GM21737 (cell line): ENCODE measurements around the gene RAD51C.
"Not testable (repeated sequence)": the region's sequence is repeated elsewhere in the genome, so short reads cannot be mapped to it uniquely, and the experiment has no call there.

ENCODE experiments used
- ATAC-seq: cut with Tn5 transposase; IDR thresholded peaks from one replicate; pipeline ENCODE4 v1.9.1; 2021; ENCODE audit warnings: mild to moderate bottlenecking, moderate library complexity; ENCODE audit not compliant: unreplicated experiment

The RAD51C gene

GRCh38 chr17:58680038-58680369 is 12.4 kb upstream of the RAD51C start:
- ATAC-seq: no peak

GRCh38 chr17:58684003-58684402 is 8.4 kb upstream of the RAD51C start:
- no peak for ATAC-seq

GRCh38 chr17:58684462-58684861 is 7.9 kb upstream of the RAD51C start:
- ATAC-seq: not testable (repeated sequence)

- ATAC-seq: no peak
Observed at GRCh38 chr17:58686980-58687379, 5.4 kb upstream of the RAD51C start.

- ATAC-seq: no peak
Observed at GRCh38 chr17:58688521-58688920, 3.9 kb upstream of the RAD51C start.

- not testable (repeated sequence) for ATAC-seq
Observed at GRCh38 chr17:58690033-58690432, 2.4 kb upstream of the RAD51C start.

GRCh38 chr17:58691701-58692238 is 632 bp upstream of the RAD51C start, which contains the start of gene TEX14:
TSS of gene TEX14 (minus strand) at chr17:58692045. CDS start at chr17:58652001, 40,044 bp downstream.
- no peak for ATAC-seq

- ATAC-seq: no peak
Observed at GRCh38 chr17:58693208-58693607, 806 bp downstream of the RAD51C start.

GRCh38 chr17:58693751-58694150 is 1.3 kb downstream of the RAD51C start:
- ATAC-seq: no peak

GRCh38 chr17:58694302-58694701 is 1.9 kb downstream of the RAD51C start:
- ATAC-seq: no peak

GRCh38 chr17:58694826-58695225 is 2.4 kb downstream of the RAD51C start:
- ATAC-seq: no peak

GRCh38 chr17:58699771-58700170 is 7.4 kb downstream of the RAD51C start:
- ATAC-seq: no peak

GRCh38 chr17:58702045-58702476 is 9.7 kb downstream of the RAD51C start:
- peak; percentile 73 for ATAC-seq

- ATAC-seq: no peak
Observed at GRCh38 chr17:58702708-58703107, 10.3 kb downstream of the RAD51C start.

- ATAC-seq: no peak
Observed at GRCh38 chr17:58703137-58703915, 10.9 kb downstream of the RAD51C start.

GRCh38 chr17:58703916-58704286 is 11.5 kb downstream of the RAD51C start:
- ATAC-seq: no peak

GRCh38 chr17:58706351-58707140 is 14.1 kb downstream of the RAD51C start:
- ATAC-seq: no peak

GRCh38 chr17:58710948-58711552 is 18.6 kb downstream of the RAD51C start:
- ATAC-seq: no peak

- ATAC-seq: no peak
Observed at GRCh38 chr17:58722274-58722673, 29.9 kb downstream of the RAD51C start.

- ATAC-seq: no peak
Observed at GRCh38 chr17:58722696-58723095, 30.3 kb downstream of the RAD51C start.

- no peak for ATAC-seq
Observed at GRCh38 chr17:58728798-58729197, 36.4 kb downstream of the RAD51C start.
